HG03139 (cell line): Measurements from ENCODE around the gene MYD88.

Experiments
- ATAC-seq: cut with Tn5 transposase; IDR thresholded peaks from one replicate; pipeline ENCODE4 v1.9.1; 2021; ENCODE audit not compliant: unreplicated experiment

Gene MYD88

DNA sequence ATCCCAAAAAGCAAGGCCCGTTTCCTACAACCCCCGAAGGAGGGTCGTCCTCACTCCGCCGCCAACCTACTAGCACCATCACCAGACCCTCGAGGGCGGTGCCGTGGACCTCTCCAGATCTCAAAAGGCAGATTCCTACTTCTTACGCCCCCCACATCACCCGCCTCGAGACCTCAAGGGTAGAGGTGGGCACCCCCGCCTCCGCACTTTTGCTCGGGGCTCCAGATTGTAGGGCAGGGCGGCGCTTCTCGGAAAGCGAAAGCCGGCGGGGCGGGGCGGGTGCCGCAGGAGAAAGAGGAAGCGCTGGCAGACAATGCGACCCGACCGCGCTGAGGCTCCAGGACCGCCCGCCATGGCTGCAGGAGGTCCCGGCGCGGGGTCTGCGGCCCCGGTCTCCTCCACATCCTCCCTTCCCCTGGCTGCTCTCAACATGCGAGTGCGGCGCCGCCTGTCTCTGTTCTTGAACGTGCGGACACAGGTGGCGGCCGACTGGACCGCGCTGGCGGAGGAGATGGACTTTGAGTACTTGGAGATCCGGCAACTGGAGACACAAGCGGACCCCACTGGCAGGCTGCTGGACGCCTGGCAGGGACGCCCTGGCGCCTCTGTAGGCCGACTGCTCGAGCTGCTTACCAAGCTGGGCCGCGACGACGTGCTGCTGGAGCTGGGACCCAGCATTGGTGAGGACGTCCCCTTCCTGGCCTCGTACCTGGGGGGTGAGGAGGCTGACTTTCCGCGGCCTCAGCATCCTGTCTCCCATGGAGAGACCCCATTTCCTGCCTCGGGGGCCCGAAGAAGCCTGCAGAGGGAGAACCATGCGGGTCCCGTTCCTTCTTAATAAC, at the start of gene MYD88:
TSS of gene MYD88 (plus strand) at position 313 of the 842 bp plus-strand sequence. CDS start at position 353, 40 bp downstream.
- peak; percentile 38 for ATAC-seq

DNA sequence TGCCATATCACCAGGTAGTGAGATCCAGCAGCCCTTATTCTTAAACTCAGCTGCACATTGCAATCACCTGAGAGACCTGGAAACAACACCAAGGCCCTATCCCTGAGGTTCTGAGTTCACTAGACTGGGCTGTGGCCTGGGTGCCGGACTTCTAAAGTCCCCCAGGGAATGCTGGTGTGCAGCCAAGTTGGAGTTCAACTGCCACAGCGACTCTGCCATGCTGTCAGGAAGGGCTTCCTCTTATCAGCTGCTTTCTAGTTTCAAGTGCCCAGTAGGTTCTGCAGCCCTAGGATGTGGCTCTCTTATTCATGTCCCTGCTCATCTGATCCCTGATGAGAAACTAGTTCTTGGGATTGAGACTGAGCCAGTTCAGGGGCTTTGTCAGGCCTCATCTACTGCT, 49.3 kb upstream of the MYD88 start:
- no peak for ATAC-seq

DNA sequence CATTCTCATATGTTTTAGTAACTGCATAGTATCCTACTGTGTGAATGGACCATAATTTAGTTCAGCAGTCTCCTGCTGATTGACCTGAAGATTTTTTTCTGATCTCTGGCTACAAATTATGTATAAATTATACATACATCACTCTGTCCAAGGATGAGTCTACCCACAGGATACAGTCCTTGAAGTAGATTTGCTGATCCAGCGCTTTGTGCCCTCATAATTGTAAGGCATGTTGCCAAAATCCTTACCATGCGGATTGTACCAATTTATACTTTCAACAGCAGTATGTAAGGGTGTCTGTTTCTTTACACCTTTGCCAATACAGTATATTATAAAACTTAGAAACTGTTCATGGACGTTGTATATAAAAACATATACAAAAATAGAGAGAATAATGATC, 48.0 kb upstream of the MYD88 start:
- no peak for ATAC-seq

- ATAC-seq, result no peak
Measured at GRCh38 chr3:38094999-38095398, 43.5 kb upstream of the MYD88 start.

DNA sequence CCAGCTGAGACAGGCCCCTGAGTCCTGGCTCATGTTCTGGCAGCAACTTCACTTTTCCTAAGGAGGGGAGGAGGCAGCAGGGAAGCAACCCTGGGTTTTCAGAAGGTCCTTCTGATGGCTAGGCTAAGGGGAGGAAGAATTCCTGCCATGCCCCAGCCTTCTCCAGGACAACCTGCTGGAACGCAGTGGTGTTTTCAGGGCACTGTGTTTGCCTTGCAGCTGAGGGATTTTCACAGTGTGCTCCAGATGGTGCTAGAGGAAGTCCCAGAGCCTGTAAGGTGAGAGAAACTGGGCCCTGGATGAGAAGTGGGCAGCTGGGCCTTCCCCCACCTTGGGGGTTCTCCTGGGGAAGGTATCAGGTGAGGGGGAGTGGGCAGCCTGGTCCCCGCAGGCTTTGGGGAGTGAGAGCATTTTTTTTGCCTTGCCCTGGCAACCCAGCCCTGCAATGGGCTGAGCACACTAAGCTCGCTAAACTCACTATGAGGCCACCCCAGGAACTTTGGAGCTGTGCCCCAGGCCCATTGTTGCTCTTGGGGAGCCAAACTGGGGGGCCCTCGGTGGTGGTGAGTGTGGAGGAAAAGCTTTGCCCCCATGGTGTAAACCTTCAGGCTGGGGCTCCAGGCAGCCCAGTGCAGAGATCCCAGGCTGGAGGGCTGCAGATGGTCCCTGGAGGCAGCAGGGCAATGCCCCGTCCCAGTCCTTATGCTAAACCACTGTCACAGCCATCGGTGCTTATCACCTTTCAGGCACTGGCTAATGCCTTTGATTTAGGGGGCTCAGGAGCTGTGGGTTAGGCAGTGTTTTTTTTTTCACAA, 42.6 kb upstream of the MYD88 start:
- ATAC-seq, result no peak

- no peak for ATAC-seq
Measured at GRCh38 chr3:38097446-38098375, 40.8 kb upstream of the MYD88 start.

DNA sequence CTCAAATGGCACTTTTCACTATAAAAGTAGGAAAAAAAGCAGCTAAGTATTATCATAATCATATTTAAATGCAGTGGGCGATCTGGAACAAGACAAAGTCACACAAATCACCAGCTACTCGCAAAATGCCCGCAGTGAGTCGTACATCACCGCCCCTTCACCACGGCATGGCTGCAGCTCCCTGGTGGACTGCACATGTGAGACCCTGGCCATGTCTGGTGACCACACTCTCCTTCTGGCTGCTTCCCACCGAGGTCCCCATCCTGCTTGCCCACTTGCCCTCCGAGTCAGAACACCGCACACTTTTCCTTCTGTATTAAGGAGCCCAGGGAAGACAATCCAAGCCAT, 40.1 kb upstream of the MYD88 start:
- no peak for ATAC-seq

GRCh38 chr3:38099518-38099917, 38.9 kb upstream of the MYD88 start:
- no peak for ATAC-seq

DNA sequence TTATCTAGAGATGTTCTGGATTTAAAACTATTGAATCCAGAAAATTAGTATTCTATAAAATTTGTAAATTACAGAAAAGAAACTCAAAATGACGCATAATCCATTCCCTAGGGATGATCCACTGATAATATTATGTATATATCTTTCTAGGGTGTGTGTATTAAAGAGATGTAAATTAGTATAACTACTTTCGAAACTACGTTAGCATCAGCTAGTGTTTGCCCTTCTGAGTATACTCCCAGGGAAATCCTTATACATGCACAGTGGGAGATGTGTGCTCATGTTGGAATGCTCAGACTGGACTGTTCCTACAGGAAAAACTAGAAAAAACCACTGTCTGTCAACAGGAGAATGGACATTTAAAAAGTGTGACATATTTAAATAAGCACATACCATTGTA, 38.0 kb upstream of the MYD88 start:
- no peak for ATAC-seq

GRCh38 chr3:38101811-38102443, 36.5 kb upstream of the MYD88 start:
- ATAC-seq, result no peak

- no peak for ATAC-seq
Measured at GRCh38 chr3:38102444-38102814, 36.0 kb upstream of the MYD88 start.

DNA sequence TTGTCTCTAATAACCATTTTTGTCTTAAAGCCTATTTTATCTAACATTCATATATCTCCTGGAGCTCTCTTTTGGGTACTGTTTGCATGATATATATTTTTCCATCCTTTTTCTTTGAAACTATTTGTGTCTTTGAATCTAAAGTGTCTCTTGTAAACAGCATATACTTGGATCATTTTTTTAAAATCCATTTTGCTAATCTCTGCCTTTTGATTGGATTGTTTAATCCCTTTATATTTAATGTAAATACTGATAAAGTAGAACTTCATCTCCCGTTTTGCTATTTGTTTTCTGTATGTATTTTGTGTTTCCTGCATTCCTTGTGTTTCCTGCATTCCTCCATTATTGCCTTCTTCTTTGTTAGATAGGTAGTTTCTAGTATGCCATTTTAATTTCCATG, 32.9 kb upstream of the MYD88 start:
- no peak for ATAC-seq

- ATAC-seq, result no peak
Measured at GRCh38 chr3:38107911-38108648, 30.4 kb upstream of the MYD88 start.

DNA sequence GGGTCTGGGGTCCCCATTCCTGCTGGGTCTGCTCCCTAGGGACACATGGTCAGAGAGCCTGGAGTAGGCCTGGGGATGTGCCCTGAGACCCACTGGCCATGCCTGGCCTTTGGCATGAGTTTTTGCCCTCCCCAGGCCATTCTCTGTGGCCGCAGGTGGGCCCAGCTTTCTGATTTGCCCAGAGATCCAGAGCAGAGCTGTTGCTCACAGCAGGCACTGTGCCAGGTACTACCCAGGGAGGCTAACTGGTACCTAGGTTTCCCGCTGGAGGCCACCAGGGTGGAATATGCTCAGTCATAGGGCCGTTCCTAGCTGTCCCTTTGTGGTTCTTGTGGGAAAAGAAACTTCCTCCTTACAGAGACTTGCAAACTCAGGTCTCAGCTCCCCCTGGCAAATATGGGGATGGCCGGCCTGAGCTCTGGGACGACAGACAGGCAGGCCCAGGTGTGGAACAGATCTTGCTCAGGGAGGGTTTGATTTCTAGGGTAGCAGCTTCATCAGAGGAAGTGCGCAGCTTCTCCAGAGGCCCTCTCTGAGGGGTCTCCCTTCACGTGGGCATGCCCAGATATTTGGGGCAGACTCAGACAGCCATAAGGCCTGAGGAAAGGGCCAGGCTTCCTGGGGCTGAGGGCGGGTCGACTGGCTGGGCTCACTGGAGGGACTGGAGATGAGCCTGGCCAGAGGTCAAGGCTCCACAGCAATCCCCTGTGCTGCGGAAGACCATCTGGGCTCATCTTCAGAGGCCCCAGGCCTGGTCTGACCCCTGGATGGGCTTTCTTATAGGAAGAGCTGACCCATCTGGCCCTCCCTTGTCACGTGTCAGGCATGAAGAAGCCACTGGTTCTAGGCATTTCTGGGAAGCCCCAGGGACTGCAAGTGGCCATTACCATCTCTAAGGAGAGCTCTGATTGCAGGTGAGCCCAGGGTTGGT, 29.5 kb upstream of the MYD88 start:
- ATAC-seq, result no peak

DNA sequence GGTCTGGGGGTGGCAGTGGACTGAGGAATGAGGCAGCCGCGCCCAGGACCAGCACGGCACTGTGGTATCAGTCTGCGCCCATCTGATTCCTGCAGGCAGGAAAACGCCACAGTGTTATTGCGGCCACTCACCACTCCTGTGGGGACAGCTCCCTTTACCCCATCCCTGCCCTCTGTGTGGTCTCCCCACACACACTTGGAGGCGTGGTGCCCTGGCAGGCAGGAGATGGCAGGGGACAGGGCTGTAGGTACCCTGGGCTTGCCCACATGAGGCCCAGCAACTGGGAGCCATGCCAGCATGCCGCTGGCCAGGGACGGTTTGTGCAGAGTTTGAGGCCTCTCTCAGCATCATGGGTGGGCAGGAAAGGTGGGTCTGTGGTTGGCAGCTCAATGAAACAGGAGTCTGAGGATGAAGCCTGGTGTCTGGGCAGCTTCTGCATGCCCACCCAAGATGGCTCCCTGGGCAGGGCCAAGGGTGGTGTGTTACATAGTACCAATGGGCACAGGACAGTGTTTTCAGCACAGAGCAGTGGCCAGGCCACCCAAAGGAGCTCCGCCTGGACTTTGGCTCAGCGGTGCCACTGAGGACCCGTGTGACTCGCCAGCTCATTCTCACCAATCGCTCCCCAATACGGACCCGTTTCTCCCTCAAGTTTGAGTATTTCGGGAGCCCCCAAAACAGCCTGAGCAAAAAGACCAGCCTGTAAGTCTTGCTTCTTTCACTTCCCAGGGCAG, 28.7 kb upstream of the MYD88 start:
- ATAC-seq, result no peak

DNA sequence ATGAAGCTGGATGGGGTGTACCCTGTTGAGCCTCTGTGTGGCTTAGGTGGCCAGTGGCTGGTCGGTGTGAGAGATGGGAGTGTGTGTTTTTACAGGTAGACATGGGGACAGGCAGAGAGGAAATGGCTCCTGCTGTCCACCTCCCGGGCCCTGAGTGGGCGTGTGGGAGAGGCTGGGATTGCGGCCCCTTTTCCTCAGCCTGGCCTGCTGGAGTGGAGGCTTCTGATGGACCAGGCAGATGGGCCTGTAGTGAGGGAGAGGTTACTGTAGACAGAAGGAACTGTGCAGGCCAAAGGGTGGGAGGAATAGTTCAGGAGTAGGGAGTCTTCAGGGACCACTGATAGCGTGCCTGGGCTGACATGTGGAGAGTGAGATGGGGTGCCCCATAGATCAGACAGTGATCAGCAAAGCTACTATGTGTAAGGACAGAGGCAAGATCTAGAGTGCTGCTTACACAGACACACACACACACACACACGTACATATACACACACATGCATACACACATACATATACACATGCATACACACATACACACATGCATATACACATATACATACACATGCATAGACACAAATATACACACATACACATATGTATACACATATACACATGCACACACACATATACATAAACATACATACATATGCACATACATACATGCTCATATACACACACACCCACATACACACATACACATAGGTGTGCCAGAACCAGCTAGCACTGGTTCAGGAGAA, 28.0 kb upstream of the MYD88 start:
- no peak for ATAC-seq

DNA sequence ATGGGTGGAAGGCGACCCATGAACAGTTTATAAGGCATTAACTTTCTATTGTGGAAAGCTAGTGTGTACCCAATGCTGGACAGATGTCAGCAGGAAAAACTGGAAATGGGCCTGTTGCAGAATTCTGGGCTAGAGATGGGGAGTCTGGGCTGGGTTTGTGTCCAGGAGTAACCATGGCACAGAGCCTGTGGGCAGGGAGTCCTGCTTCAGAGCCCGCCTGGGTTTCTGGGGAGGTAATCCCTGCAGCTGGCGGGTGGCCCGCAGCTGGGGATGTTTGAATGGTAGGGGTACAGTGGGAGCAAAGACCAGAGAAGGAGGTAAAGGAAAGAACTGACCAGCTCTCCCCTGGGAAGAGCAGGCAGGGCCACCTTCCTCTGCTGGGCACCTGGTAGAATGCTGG, 27.3 kb upstream of the MYD88 start:
- ATAC-seq, result no peak
